ENCODE measurements around the gene ZNF107.
"Not testable (repeated sequence)": the region's sequence is repeated elsewhere in the genome, so short reads cannot be mapped to it uniquely, and the experiment has no call there.

Gene ZNF107

DNA sequence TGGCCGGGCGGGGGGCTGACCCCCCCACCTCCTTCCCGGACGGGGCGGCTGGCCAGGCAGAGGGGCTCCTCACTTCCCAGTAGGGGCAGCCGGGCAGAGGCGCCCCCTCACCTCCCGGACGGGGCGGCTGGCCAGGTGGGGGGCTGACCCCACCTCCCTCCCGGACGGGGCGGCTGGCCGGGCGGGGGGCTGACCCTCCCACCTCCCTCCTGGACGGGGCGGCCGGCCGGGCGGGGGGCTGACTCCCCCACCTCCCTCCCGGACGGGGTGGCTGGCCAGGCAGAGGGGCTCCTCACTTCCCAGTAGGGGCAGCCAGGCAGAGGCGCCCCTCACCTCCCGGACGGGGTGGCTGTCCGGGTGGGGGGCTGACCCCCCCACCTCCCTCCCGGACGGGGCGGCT is 72.5 kb downstream of the ZNF107 start:
- not testable (repeated sequence) for DNase-seq

DNA sequence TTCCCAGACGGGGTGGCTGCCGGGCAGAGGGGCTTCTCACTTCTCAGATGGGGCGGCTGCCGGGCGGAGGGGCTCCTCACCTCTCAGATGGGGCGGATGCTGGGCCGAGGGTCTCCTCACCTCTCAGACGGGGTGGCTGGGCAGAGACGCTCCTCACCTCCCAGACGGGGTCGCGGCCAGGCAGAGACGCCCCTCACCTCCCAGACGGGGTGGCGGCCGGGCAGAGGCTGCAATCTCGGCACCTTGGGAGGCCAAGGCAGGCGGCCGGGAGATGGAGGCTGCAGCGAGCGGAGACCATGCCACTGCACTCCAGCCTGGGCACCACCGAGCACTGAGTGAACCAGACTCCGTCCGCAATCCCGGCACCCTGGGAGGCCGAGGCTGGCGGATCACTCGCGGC is 73.0 kb downstream of the ZNF107 start:
- not testable (repeated sequence) for DNase-seq

DNA sequence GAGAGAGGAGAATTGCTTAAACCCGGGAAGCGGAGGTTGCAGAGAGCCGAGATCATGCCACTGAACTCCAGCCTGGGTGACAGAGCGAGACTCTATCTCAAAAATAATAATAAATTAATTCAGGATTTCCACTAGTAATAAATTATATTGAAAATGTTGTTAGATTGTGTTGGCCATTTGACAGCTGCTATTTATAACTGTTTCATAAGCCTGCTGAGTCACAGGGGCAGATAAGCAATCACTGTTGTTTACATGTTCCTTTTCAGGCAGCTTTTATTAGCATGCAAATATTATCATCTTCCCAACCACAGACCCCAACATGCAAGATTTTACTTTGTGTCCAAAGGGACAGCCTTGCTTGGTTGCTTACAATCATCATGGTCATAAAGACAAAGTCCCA is 78.7 kb downstream of the ZNF107 start:
- no peak for DNase-seq

DNA sequence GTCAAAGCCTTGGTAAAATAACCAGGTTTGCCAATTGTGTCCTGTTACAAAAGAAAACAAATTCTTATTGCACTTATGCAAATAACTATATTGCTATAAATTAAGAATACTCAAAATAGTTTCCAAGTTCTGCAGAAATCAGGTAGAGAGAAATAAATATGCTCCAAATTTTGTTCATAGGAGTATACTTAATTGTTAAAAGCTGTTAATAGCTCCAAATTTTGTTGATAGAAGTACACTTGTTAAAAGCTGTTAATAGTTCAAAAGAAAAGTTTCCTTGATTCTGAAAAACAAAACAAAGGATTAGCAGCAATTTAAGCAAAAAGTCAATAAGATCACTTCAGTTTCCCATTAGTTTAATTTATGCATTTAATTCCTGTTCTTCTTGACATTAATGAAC is 81.9 kb downstream of the ZNF107 start:
- no peak for DNase-seq

DNA sequence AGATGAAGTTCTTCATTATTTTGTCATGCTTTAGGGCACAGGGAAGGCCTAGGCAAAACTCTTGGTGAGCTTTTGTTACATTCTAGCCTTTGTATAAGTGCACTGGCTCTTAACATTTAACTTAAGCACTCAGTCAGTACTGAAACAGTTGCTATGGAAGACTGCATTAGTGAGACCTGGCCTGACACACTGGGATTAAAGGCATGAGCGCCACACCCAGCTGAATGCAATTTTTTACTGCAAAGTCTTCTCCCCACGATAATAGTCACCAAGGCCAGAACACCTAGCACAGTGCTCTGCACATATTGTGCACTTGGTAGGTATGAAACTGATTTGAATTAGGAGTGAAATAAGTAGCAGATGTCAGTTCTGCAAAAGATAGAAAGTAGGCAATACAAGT is 87.1 kb downstream of the ZNF107 start:
- no peak for DNase-seq

DNA sequence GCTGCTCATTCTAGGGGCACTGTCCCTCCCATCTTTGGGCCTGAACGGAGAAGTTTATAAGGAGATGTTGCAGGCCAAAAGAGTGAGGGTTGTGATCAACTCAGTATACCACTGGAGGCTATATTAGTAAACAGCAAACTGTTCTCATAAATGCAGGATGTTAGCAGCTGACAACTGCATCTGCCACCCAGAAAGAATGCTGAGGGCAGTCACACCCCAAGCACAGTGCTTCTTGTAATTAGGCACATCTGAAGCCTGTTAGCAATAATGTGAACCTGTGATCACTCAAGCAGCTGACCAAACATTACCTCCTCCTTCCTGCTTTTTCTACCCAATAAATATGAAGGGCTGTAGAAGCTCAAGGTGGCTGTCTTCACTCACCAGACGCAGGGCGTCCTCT is 89.9 kb downstream of the ZNF107 start:
- DNase-seq = no peak

DNA sequence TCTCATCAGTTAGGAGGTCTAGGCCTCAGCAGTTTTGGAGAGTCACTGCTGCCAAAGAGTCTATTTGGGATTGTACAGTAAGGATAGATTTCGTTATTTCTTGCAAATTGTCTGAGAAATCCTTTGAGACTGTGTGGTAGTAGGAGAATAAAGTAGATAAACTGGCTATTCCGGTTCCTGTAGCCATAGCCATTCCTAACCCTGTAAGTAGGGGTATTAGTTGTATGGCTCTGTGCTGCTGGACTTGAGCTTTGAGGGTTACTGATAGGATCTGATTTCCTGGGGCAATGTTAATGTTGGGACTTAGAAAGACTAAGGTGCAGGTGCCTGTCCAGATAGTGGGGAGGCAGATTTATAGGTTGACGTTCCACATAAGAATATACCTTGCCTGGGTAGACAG is 92.2 kb downstream of the ZNF107 start:
- no peak for DNase-seq
